Progenitor cell of endocrine pancreas (in vitro differentiated cells): ENCODE measurements around the gene MAS1. TPM values are rescaled to one million over a fixed set of nuclear protein-coding genes. Genes with fewer than 3 reads are reported as not detected.
"Not testable (repeated sequence)": the region's sequence is repeated elsewhere in the genome, so short reads cannot be mapped to it uniquely, and the experiment has no call there.

Source experiments
- DNase-seq: peaks from one replicate; pipeline ENCODE4 v3.0.0; 2021; ENCODE audit warnings: low spot score; ENCODE audit not compliant: unreplicated experiment
- H3K27ac Mint-ChIP-seq: 2 replicates; pipeline ENCODE4 v1.8.0; 2021; ENCODE audit warnings: mild to moderate bottlenecking, moderate library complexity, mixed read lengths
- H3K27me3 Mint-ChIP-seq: 2 replicates; pipeline ENCODE4 v1.8.0; 2021; ENCODE audit warnings: mixed read lengths
- H3K36me3 Mint-ChIP-seq: 2 replicates; pipeline ENCODE4 v1.8.0; 2022; ENCODE audit warnings: mixed read lengths; ENCODE audit not compliant: insufficient read depth
- H3K4me1 Mint-ChIP-seq: 2 replicates; pipeline ENCODE4 v1.8.0; 2021; ENCODE audit warnings: low read depth, mixed read lengths
- H3K4me3 Mint-ChIP-seq: 2 replicates; pipeline ENCODE4 v1.8.0; 2021; ENCODE audit warnings: low read depth, mild to moderate bottlenecking, moderate library complexity, mixed read lengths
- H3K9me3 Mint-ChIP-seq: 2 replicates; pipeline ENCODE4 v1.8.0; 2021; ENCODE audit warnings: low read depth, mixed read lengths
- total RNA-seq: library from RNA; stranded (reverse); gene quantifications from 2 replicates; pipeline ENCODE4 v1.2.1, GENCODE V29; 2021
- TF ChIP-seq, protein P1 (sequence below): fragments of 200-600 bp; sonication (generic); IDR thresholded peaks from one replicate; pipeline ENCODE4 v1.5.0; 2021; ENCODE audit warnings: antibody characterized with exemption, mild to moderate bottlenecking; ENCODE audit not compliant: unreplicated experiment

Gene MAS1
- total RNA-seq, 1 donor from 2014 or later: not detected

DNA sequence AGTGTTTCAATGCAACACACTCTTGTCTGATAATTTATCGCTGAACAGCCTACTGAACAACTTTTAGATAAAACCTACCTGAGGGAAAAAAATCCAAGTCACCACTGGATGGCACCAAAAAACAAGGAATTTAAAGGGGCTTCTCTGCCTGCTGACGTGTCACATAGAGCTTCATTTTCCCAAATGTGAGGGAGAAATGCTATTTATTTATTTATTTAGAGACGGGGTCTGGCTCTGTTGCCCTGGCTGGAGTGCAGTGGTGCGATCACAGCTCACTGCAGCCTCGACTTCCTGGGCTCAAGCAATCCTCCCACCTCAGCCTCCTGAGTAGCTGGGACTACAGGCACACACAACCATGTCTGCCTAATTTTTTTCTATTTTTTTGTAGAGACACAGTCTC, 27.4 kb upstream of the MAS1 start:
- not testable (repeated sequence) for H3K9me3 Mint-ChIP-seq, H3K4me3 Mint-ChIP-seq, DNase-seq, H3K36me3 Mint-ChIP-seq, H3K4me1 Mint-ChIP-seq, H3K27ac Mint-ChIP-seq
- TF ChIP-seq, protein P1, sequence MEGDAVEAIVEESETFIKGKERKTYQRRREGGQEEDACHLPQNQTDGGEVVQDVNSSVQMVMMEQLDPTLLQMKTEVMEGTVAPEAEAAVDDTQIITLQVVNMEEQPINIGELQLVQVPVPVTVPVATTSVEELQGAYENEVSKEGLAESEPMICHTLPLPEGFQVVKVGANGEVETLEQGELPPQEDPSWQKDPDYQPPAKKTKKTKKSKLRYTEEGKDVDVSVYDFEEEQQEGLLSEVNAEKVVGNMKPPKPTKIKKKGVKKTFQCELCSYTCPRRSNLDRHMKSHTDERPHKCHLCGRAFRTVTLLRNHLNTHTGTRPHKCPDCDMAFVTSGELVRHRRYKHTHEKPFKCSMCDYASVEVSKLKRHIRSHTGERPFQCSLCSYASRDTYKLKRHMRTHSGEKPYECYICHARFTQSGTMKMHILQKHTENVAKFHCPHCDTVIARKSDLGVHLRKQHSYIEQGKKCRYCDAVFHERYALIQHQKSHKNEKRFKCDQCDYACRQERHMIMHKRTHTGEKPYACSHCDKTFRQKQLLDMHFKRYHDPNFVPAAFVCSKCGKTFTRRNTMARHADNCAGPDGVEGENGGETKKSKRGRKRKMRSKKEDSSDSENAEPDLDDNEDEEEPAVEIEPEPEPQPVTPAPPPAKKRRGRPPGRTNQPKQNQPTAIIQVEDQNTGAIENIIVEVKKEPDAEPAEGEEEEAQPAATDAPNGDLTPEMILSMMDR: peak; percentile 67
- H3K27me3 Mint-ChIP-seq: peaks cover 12% of the 10 kb centered on the region

DNA sequence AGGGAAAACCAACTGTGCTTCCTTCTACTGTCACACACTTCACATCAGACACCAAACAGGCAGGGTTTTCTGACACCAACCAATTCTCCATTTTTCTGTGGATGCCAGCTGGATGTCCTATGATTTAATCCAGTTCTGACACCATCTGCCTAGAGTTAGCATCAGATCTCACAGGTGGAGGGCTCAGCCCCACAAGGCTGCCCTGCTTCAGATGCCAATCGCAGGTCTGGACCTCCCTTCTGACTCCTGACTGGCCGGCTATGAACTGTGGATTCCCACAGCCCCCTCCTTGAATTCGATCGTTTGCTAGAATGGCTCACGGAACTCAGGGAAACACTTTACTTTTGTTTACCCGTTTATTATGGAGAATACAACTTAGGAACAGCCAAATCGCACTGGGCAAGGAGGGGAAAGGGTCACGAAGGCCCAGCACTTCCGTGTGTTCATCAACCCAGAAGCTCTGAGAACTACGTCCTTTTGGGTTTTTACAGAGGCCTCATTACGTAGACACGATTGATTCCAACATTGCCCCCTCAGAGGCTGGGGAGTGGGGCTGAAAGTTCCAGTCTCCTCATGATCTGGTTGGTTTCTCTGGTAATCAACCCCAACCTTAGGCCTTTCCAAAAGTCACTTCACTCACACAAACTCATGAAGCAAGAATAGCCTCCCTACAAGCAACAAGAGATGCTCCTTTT, 25.4 kb upstream of the MAS1 start:
- no peak overlapping the region for H3K4me3 Mint-ChIP-seq
- H3K9me3 Mint-ChIP-seq: peaks cover 3% of the 10 kb centered on the region
- no peak for DNase-seq
- H3K4me1 Mint-ChIP-seq: no peaks in the 10 kb centered on the region
- no peaks in the 10 kb centered on the region for H3K36me3 Mint-ChIP-seq
- H3K27me3 Mint-ChIP-seq: peaks cover 12% of the 10 kb centered on the region
- TF ChIP-seq, protein P1: no peak
- H3K27ac Mint-ChIP-seq: no peak overlapping the region

DNA sequence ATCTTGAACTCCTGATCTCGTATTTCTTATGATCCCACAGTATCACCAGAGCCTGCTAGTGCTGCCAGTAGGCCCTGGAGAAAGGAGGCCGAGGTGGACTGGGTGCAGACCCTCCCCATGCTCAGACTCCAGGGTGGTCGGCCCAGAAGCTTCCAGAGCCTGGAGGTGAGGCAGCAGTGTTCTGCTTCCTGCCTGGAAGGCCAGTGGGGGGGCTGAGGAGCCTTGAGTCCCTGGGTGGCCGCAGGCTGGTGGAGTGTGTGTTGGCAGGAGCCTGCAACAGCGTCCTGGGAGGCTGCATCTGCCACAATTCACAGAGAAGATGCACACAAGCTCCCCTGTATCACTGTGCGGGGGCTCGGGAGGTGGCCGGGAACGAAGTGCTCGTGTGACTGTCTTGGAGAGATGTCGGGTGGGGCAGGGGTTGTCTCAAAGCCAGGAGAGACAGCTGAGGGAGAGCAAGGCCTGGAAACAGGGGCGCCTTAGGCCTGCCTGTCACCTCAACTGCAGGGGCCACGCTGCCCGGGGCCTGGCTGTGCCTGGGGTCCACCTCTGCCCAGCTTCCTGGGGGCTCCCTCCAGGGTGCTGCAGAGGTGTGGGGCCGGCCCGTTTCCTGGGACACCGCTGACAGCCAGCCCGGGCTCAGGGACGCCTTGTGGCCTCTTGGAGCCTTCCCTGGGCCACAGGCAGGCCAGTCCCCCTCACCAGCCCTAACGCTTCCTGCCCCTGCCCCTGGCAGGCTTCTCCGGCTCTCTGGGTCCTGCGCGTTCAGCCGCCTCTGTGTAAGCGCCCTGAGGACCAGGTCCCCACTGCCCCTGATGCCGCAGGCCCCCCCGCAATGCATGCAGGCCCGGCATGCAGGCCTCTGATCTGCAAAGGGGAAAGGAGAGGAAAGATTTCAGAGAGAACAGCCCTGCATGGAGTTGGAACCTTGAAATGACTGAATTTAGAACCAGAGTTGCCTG, 24.2 kb upstream of the MAS1 start:
- Mint-ChIP-seq H3K4me3 (no peak overlapping the region), H3K9me3 (peaks cover 3% of the 10 kb centered on the region), H3K4me1 (no peaks in the 10 kb centered on the region), H3K27me3 (peaks cover 9% of the 10 kb centered on the region), H3K27ac (no peak overlapping the region), H3K36me3 (no peaks in the 10 kb centered on the region)
- no peak for DNase-seq
- TF ChIP-seq, protein P1: no peak

DNA sequence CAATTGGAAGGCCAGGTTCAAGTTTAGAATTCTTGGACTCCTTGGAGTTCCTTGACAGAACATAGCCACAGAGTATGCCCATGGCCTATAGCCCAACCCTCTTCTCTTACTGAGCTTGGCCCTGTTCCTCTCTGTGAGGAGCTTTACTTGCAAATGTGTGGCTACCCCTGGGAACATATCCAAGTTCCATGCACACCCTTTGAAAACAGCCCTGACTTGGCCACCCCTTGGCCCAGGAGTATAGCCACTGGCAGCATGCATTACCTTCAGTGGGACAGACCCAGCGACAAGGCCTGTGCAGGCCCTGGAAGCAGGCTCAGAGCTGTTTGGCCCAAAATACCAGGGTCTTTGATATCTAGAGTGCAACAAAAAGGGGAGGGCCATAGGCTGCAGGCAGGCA, 19.5 kb upstream of the MAS1 start:
- no peak for DNase-seq
- H3K4me1 Mint-ChIP-seq: peaks cover 11% of the 10 kb centered on the region
- H3K36me3 Mint-ChIP-seq: no peaks in the 10 kb centered on the region
- H3K27me3 Mint-ChIP-seq: no peaks in the 10 kb centered on the region
- H3K9me3 Mint-ChIP-seq: peaks cover 3% of the 10 kb centered on the region
- H3K27ac Mint-ChIP-seq: no peak overlapping the region
- H3K4me3 Mint-ChIP-seq: no peak overlapping the region
- TF ChIP-seq, protein P1: no peak

DNA sequence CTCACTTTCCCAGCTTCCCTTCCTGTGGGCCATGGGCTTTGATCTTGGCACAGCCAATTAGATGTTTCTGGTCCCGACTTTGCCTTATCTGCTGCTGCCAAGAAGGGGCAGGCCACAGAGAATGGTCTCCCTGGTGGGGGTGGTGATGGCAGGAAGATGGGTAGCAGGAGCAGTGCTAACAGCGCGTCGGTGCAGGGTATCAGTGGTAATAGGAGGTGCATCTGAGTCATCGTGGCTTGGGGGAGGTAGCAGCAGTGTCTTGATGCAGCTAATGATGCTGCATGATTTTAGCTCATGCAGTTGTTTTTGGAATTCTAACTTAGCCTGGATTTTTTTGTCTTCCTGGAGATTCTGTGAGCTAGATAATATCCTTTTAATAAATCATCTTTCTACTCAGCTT, 18.9 kb upstream of the MAS1 start:
- H3K4me1 Mint-ChIP-seq: peaks cover 11% of the 10 kb centered on the region

More for the DNA sequence above, 18.9 kb upstream of the MAS1 start:
- no peak for DNase-seq
- Mint-ChIP-seq H3K9me3 (peaks cover 3% of the 10 kb centered on the region), H3K4me3 (no peak overlapping the region), H3K36me3 (no peaks in the 10 kb centered on the region), H3K27me3 (no peaks in the 10 kb centered on the region), H3K27ac (no peak overlapping the region)
- TF ChIP-seq, protein P1: no peak
